ACC112 (cell line): ENCODE measurements around the gene RAD51B.

Experiments
- H2AFZ ChIP-seq: fragments of 200-600 bp; sonication (generic); one replicate; pipeline ENCODE4 v1.6.0; 2017; ENCODE audit warnings: antibody characterized with exemption, low read length; ENCODE audit not compliant: unreplicated experiment
- H3K27ac ChIP-seq: fragments of 200-600 bp; sonication (generic); 2 replicates; pipeline ENCODE4 v1.5.1; 2014; ENCODE audit warnings: low read depth, mild to moderate bottlenecking, antibody characterized with exemption, low read length, moderate library complexity
- H3K27me3 ChIP-seq: fragments of 200-600 bp; sonication (generic); 2 replicates; pipeline ENCODE4 v1.6.1; 2014; ENCODE audit warnings: mild to moderate bottlenecking, antibody characterized with exemption, low read length, moderate library complexity, mixed read lengths; ENCODE audit not compliant: insufficient read depth
- H3K36me3 ChIP-seq: fragments of 200-600 bp; sonication (generic); 2 replicates; pipeline ENCODE4 v1.6.1; 2016; ENCODE audit warnings: mild to moderate bottlenecking, antibody characterized with exemption, low read length, moderate library complexity, mixed read lengths; ENCODE audit not compliant: insufficient read depth
- H3K4me1 ChIP-seq: fragments of 200-600 bp; sonication (generic); one replicate; pipeline ENCODE4 v1.6.1; 2016; ENCODE audit warnings: low read length, mixed read lengths; ENCODE audit not compliant: insufficient read depth, unreplicated experiment, control insufficient read depth
- H3K4me3 ChIP-seq: fragments of 200-600 bp; sonication (generic); 2 replicates; pipeline ENCODE4 v1.5.1; 2014; ENCODE audit warnings: mild to moderate bottlenecking, low read depth, low read length
- H3K79me2 ChIP-seq: fragments of 200-600 bp; sonication (generic); one replicate; pipeline ENCODE4 v1.6.0; 2016; ENCODE audit warnings: low read length; ENCODE audit not compliant: control insufficient read depth, unreplicated experiment, insufficient read depth

Gene RAD51B

GRCh38 chr14:68363466-68363842, 543.9 kb downstream of the RAD51B start:
- H3K27me3 ChIP-seq, result no peaks in the 10 kb centered on the region
- H3K4me3 ChIP-seq, result no peak overlapping the region
- H3K79me2 ChIP-seq, result no peaks in the 10 kb centered on the region
- H2AFZ ChIP-seq, result no peak overlapping the region
- H3K36me3 ChIP-seq, result no peaks in the 10 kb centered on the region
- no peak overlapping the region for H3K27ac ChIP-seq
- peaks cover 42% of the 10 kb centered on the region for H3K4me1 ChIP-seq

- no peak overlapping the region for H2AFZ ChIP-seq
- H3K27me3 ChIP-seq, result no peaks in the 10 kb centered on the region
- no peaks in the 10 kb centered on the region for H3K36me3 ChIP-seq
- H3K27ac ChIP-seq, result peak overlapping the region; percentile 66; the same call in 1 of the 2 replicates
- peaks cover 42% of the 10 kb centered on the region for H3K4me1 ChIP-seq
- H3K4me3 ChIP-seq, result no peak overlapping the region
- no peaks in the 10 kb centered on the region for H3K79me2 ChIP-seq
These were observed 544.5 kb downstream of the RAD51B start for GRCh38 chr14:68363843-68364767.

- H3K36me3 ChIP-seq, result no peaks in the 10 kb centered on the region
- H3K79me2 ChIP-seq, result no peaks in the 10 kb centered on the region
- no peak overlapping the region for H3K4me3 ChIP-seq
- peak overlapping the region; percentile 66 for H3K27ac ChIP-seq
- H3K27me3 ChIP-seq, result no peaks in the 10 kb centered on the region
- no peak overlapping the region for H2AFZ ChIP-seq
- H3K4me1 ChIP-seq, result peaks cover 38% of the 10 kb centered on the region
These were observed 545.2 kb downstream of the RAD51B start for GRCh38 chr14:68364792-68365192.

GRCh38 chr14:68365228-68365627, 545.6 kb downstream of the RAD51B start:
- no peaks in the 10 kb centered on the region for H3K79me2 ChIP-seq
- no peak overlapping the region for H2AFZ ChIP-seq

GRCh38 chr14:68366656-68367055, 547.1 kb downstream of the RAD51B start:
- no peak overlapping the region for H2AFZ ChIP-seq
- H3K27ac ChIP-seq, result no peak overlapping the region
- no peaks in the 10 kb centered on the region for H3K36me3 ChIP-seq
- H3K27me3 ChIP-seq, result no peaks in the 10 kb centered on the region
- H3K4me3 ChIP-seq, result no peak overlapping the region
- H3K79me2 ChIP-seq, result no peaks in the 10 kb centered on the region
- H3K4me1 ChIP-seq, result peaks cover 19% of the 10 kb centered on the region

More at GRCh38 chr14:68365228-68365627, 545.6 kb downstream of the RAD51B start:
- Histone ChIP-seq H3K27me3 (no peaks in the 10 kb centered on the region), H3K27ac (peak overlapping the region; percentile 66), H3K4me1 (peaks cover 34% of the 10 kb centered on the region), H3K4me3 (no peak overlapping the region), H3K36me3 (no peaks in the 10 kb centered on the region)

- Histone ChIP-seq H2AFZ (no peak overlapping the region), H3K79me2 (no peaks in the 10 kb centered on the region), H3K4me3 (no peak overlapping the region), H3K36me3 (no peaks in the 10 kb centered on the region), H3K27ac (no peak overlapping the region), H3K4me1 (peaks cover 16% of the 10 kb centered on the region), H3K27me3 (no peaks in the 10 kb centered on the region)
These were observed 548.0 kb downstream of the RAD51B start for GRCh38 chr14:68367536-68367935.

GRCh38 chr14:68368850-68369249, 549.3 kb downstream of the RAD51B start:
- Histone ChIP-seq H3K36me3 (no peaks in the 10 kb centered on the region), H2AFZ (no peak overlapping the region), H3K4me3 (no peak overlapping the region), H3K79me2 (no peaks in the 10 kb centered on the region), H3K4me1 (peaks cover 16% of the 10 kb centered on the region), H3K27ac (no peak overlapping the region), H3K27me3 (no peaks in the 10 kb centered on the region)

- Histone ChIP-seq H3K27me3 (no peaks in the 10 kb centered on the region), H3K27ac (no peak overlapping the region), H2AFZ (no peak overlapping the region), H3K79me2 (no peaks in the 10 kb centered on the region), H3K4me1 (peaks cover 14% of the 10 kb centered on the region), H3K4me3 (no peak overlapping the region), H3K36me3 (no peaks in the 10 kb centered on the region)
These were observed 549.9 kb downstream of the RAD51B start for GRCh38 chr14:68369281-68370056.

- Histone ChIP-seq H3K27me3 (no peaks in the 10 kb centered on the region), H3K4me1 (peaks cover 9% of the 10 kb centered on the region), H3K79me2 (no peaks in the 10 kb centered on the region)
These were observed 550.4 kb downstream of the RAD51B start for GRCh38 chr14:68370057-68370360.

GRCh38 chr14:68372368-68372767, 552.8 kb downstream of the RAD51B start:
- Histone ChIP-seq H3K4me3 (no peak overlapping the region), H3K36me3 (no peaks in the 10 kb centered on the region), H3K4me1 (peaks cover 10% of the 10 kb centered on the region), H2AFZ (no peak overlapping the region), H3K79me2 (no peaks in the 10 kb centered on the region), H3K27ac (no peak overlapping the region), H3K27me3 (no peaks in the 10 kb centered on the region)

More at GRCh38 chr14:68370057-68370360, 550.4 kb downstream of the RAD51B start:
- Histone ChIP-seq H2AFZ (no peak overlapping the region), H3K4me3 (no peak overlapping the region), H3K36me3 (no peaks in the 10 kb centered on the region), H3K27ac (no peak overlapping the region)
